Stomach smooth muscle (tissue), 2 donors: ENCODE measurements around the gene SCML1.

ENCODE experiments used
- H3K27ac ChIP-seq: one replicate; pipeline ENCODE4 v1.7.0; 2013; ENCODE audit warnings: mild to moderate bottlenecking, low read length, inconsistent platforms
- H3K27me3 ChIP-seq, 2 donors: one replicate each; pipeline ENCODE4 v1.7.0; 2013; ENCODE audit warnings: low read length in 2 of 2; ENCODE audit not compliant: insufficient read depth in 2 of 2, control insufficient read depth in 1 of 2
- H3K36me3 ChIP-seq, 2 donors: one replicate each; pipeline ENCODE4 v1.7.0; 2013; ENCODE audit warnings: low read length in 2 of 2; ENCODE audit not compliant: control insufficient read depth in 2 of 2, insufficient read depth in 2 of 2
- H3K4me1 ChIP-seq: one replicate; pipeline ENCODE4 v1.7.0; 2013; ENCODE audit warnings: low read length; ENCODE audit not compliant: control insufficient read depth, insufficient read depth
- H3K4me3 ChIP-seq, 2 donors: one replicate each; pipeline ENCODE4 v1.7.0; 2013; ENCODE audit warnings: low read length in 2 of 2
- H3K9ac ChIP-seq, 2 donors: one replicate each; pipeline ENCODE4 v1.7.0; 2013; ENCODE audit warnings: low read length in 2 of 2, mild to moderate bottlenecking in 1 of 2
- H3K9me3 ChIP-seq, 2 donors: one replicate each; pipeline ENCODE4 v1.7.0; 2013; ENCODE audit warnings: low read length in 2 of 2; ENCODE audit not compliant: control insufficient read depth in 2 of 2
- donor health status: healthy.
- donor health status: Pancreatic carcinoma.

The SCML1 gene

GRCh38 chrX:17738737-17739535 is 1.6 kb downstream of the SCML1 start:
- Histone ChIP-seq H3K36me3 (no peaks in the 10 kb centered on the region), H3K9me3 (no peaks in the 10 kb centered on the region), H3K4me3 (peak overlapping the region; percentile 77 to 78), H3K4me1 (peaks cover 5% of the 10 kb centered on the region), H3K27me3 (peaks cover 0 to 2% of the 10 kb centered on the region in 2 donors), H3K9ac (peak overlapping the region; percentile 77 to 92), H3K27ac (no peak overlapping the region)

GRCh38 chrX:17740137-17741122 is 3.1 kb downstream of the SCML1 start:
- no peak overlapping the region for H3K27ac ChIP-seq
- peaks cover 5% of the 10 kb centered on the region for H3K4me1 ChIP-seq
- H3K9me3 ChIP-seq = no peaks in the 10 kb centered on the region
- H3K27me3 ChIP-seq = peaks cover 0 to 2% of the 10 kb centered on the region in 2 donors
- H3K4me3 ChIP-seq = no peak overlapping the region
- H3K9ac ChIP-seq = no peak overlapping the region
- no peaks in the 10 kb centered on the region for H3K36me3 ChIP-seq

GRCh38 chrX:17741123-17741511 is 3.8 kb downstream of the SCML1 start:
- Histone ChIP-seq H3K27me3 (peaks cover 0 to 2% of the 10 kb centered on the region in 2 donors), H3K4me1 (peaks cover 5% of the 10 kb centered on the region), H3K4me3 (no peak overlapping the region), H3K9me3 (no peaks in the 10 kb centered on the region), H3K9ac (no peak overlapping the region), H3K27ac (no peak overlapping the region), H3K36me3 (no peaks in the 10 kb centered on the region)

GRCh38 chrX:17743913-17744312 is 6.6 kb downstream of the SCML1 start:
- no peak overlapping the region for H3K4me3 ChIP-seq
- H3K4me1 ChIP-seq = no peaks in the 10 kb centered on the region
- H3K36me3 ChIP-seq = no peaks in the 10 kb centered on the region
- H3K27me3 ChIP-seq = peaks cover 0 to 2% of the 10 kb centered on the region in 2 donors
- H3K27ac ChIP-seq = no peak overlapping the region
- H3K9me3 ChIP-seq = no peaks in the 10 kb centered on the region
- no peak overlapping the region for H3K9ac ChIP-seq

- H3K9ac ChIP-seq = no peak overlapping the region
These were observed 7.7 kb downstream of the SCML1 start for GRCh38 chrX:17744896-17745523.

GRCh38 chrX:17747692-17748091 is 10.4 kb downstream of the SCML1 start:
- Histone ChIP-seq H3K9me3 (no peaks in the 10 kb centered on the region), H3K4me1 (no peaks in the 10 kb centered on the region), H3K9ac (no peak overlapping the region), H3K27me3 (peaks cover 0 to 3% of the 10 kb centered on the region in 2 donors), H3K4me3 (no peak overlapping the region), H3K36me3 (peaks cover 3 to 5% of the 10 kb centered on the region in 2 donors), H3K27ac (no peak overlapping the region)

More at GRCh38 chrX:17744896-17745523, 7.7 kb downstream of the SCML1 start:
- Histone ChIP-seq H3K9me3 (no peaks in the 10 kb centered on the region), H3K27ac (no peak overlapping the region), H3K27me3 (peaks cover 0 to 4% of the 10 kb centered on the region in 2 donors), H3K4me3 (no peak overlapping the region), H3K4me1 (no peaks in the 10 kb centered on the region), H3K36me3 (peaks cover 0 to 2% of the 10 kb centered on the region in 2 donors)

- H3K9me3 ChIP-seq = no peaks in the 10 kb centered on the region
- H3K36me3 ChIP-seq = peaks cover 3 to 5% of the 10 kb centered on the region in 2 donors
- no peak overlapping the region for H3K9ac ChIP-seq
- no peak overlapping the region for H3K4me3 ChIP-seq
- no peak overlapping the region for H3K27ac ChIP-seq
- H3K27me3 ChIP-seq = peaks cover 0 to 3% of the 10 kb centered on the region in 2 donors
- no peaks in the 10 kb centered on the region for H3K4me1 ChIP-seq
These were observed 11.4 kb downstream of the SCML1 start for GRCh38 chrX:17748684-17749083.

- H3K9me3 ChIP-seq = no peaks in the 10 kb centered on the region
- H3K9ac ChIP-seq = no peak overlapping the region
- H3K4me3 ChIP-seq = no peak overlapping the region
These were observed 13.1 kb downstream of the SCML1 start for GRCh38 chrX:17750436-17750835.

GRCh38 chrX:17758382-17758781 is 21.1 kb downstream of the SCML1 start:
- Histone ChIP-seq H3K27ac (no peak overlapping the region), H3K36me3 (no peaks in the 10 kb centered on the region), H3K4me1 (no peaks in the 10 kb centered on the region), H3K9ac (no peak overlapping the region), H3K9me3 (no peaks in the 10 kb centered on the region), H3K4me3 (no peak overlapping the region), H3K27me3 (peaks cover 0 to 4% of the 10 kb centered on the region in 2 donors)

More at GRCh38 chrX:17750436-17750835, 13.1 kb downstream of the SCML1 start:
- Histone ChIP-seq H3K4me1 (no peaks in the 10 kb centered on the region), H3K27me3 (peaks cover 0 to 3% of the 10 kb centered on the region in 2 donors), H3K36me3 (peaks cover 3 to 5% of the 10 kb centered on the region in 2 donors), H3K27ac (no peak overlapping the region)

- Histone ChIP-seq H3K4me1 (no peaks in the 10 kb centered on the region), H3K4me3 (no peak overlapping the region), H3K36me3 (no peaks in the 10 kb centered on the region), H3K27ac (no peak overlapping the region), H3K9me3 (no peaks in the 10 kb centered on the region), H3K27me3 (peaks cover 0 to 4% of the 10 kb centered on the region in 2 donors), H3K9ac (no peak overlapping the region)
These were observed 22.7 kb downstream of the SCML1 start for GRCh38 chrX:17759990-17760389.
